NT2/D1 (cell line): Measurements from ENCODE around the gene SMTNL2.

ENCODE experiments used
- SUZ12 ChIP-seq: IDR thresholded peaks from 2 replicates; pipeline ENCODE4 v1.6.1; 2011; ENCODE audit not compliant: insufficient read length, insufficient read depth; ENCODE audit errors: extremely low read depth
- ZNF274 ChIP-seq: IDR thresholded peaks from 2 replicates; pipeline ENCODE4 v1.6.1; 2011; ENCODE audit warnings: mild to moderate bottlenecking, low read depth, low read length

GRCh38 chr17:4547118-4547906 lies 37.0 kb upstream of the SMTNL2 start:
- TF ChIP-seq ZNF274 (no peak), SUZ12 (no peak)
